Activated effector memory CD4-positive, alpha-beta T cell treated with Interleukin-2 at 50 U/mL for 16 hours (primary cell): ENCODE data around the gene SMLR1.

ENCODE experiments used
- DNase-seq: peaks from one replicate; pipeline ENCODE4 v3.0.0-alpha.2; 2020

The SMLR1 gene

GRCh38 chr6:130825772-130826441 is 1.3 kb upstream of the SMLR1 start:
- no peak for DNase-seq

- DNase-seq: no peak
These were observed 562 bp upstream of the SMLR1 start for GRCh38 chr6:130826442-130827246.

GRCh38 chr6:130829333-130829910 is 2.2 kb downstream of the SMLR1 start:
- no peak for DNase-seq

DNA sequence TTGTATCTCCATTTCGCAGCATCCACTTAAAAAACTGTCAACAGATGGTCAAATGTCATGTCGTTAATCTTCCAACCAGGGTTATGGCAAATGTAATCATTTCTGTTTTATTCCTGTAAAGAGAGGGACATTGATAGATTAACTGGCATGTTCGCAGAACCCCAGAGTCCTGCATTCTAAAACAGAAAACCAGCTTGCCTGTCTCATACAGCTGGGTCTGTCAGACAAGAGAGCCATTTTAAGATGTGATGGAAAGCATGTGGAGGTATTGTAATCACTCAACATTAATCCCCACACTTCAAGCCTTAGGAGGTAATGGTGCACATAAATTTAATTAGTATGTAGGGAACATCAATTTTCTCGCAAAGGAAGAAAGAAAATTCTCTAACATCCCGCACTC is 4.4 kb downstream of the SMLR1 start:
- no peak for DNase-seq

DNA sequence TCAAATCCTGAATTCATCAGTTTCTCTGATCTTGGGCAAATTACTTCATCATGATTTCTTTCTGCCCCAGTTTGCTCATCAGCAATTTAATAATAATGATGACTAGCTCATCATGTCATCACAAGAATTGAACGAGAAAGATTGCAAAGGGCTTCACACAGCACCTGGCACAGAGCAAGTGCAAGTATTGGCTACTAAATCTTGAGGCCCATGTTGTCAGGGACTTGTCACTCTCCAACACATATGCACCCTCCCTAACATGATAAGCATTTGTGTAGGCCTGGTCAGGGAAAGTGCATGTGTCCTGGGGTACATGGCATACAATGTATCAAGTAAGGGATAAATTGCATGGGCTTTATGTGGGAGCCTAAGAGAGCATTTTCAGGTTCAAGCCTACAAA is 6.4 kb downstream of the SMLR1 start:
- no peak for DNase-seq

- DNase-seq: no peak
These were observed 7.5 kb downstream of the SMLR1 start for GRCh38 chr6:130834482-130835251.

DNA sequence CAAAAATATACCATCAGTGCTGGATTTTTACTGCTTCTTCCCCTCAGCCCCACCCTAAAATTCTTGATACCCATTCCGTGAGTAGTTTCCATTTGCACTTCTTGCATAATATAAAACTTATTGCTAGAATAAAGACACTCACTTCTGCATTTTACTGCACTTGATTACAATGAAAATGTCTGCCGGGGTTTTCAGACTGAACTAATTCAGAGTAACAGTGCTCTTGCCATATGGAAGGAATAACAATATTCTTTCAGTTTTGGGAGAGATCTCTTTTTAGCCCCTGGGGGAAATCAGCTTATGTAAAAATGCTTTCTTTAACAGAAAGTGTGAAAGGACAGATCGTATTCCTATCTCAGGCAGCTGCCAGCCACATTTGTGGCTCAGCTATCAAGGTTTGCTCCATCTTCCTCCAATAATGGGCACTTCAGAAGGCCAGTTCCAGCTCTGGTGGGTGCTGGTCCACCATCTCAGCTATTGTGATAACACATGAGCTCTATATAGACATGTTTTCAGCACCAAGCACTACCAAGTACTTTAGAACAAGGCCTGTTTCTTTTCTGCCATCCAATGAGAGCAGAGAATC is 8.9 kb downstream of the SMLR1 start:
- no peak for DNase-seq

GRCh38 chr6:130837067-130837466 is 9.9 kb downstream of the SMLR1 start:
- DNase-seq: no peak

GRCh38 chr6:130838250-130838860 is 11.1 kb downstream of the SMLR1 start:
- no peak for DNase-seq

DNA sequence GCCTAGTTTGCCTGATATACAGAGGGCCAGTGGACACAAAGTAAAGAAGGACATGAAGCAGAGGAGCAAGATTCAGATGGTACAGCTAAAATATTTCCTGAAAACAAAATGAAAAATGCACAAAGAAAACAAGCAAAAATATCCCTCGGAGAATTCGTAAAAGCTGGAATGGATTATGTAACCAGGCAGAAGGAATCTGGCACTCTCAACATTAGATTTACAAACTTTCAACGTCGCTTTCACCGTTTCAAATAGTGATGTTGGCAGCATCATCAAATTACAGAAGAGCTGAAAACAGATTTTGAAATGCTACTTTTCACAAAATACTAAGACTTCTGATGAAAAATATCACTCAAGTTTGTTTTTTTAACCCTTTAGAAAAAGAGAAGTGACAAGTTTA is 11.7 kb downstream of the SMLR1 start:
- DNase-seq: no peak

DNA sequence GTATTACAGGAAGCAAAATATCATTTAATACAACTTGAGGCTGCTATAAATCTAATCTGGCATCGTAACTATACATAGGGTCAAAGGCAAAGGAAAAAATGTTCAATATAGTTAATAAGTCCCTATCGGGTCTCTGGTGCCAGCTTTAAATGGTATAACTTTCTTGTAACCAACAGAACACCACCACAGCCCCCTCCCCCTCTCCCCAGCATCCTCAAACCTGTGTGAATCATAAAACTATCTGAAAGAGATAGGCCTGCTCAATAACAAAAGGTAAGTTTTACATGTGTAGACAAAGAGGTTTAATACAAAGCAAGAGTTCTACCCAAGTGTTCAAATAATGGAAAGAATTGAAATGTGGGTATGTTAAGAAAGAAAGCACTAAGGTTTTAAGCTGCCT is 12.2 kb downstream of the SMLR1 start:
- no peak for DNase-seq

DNA sequence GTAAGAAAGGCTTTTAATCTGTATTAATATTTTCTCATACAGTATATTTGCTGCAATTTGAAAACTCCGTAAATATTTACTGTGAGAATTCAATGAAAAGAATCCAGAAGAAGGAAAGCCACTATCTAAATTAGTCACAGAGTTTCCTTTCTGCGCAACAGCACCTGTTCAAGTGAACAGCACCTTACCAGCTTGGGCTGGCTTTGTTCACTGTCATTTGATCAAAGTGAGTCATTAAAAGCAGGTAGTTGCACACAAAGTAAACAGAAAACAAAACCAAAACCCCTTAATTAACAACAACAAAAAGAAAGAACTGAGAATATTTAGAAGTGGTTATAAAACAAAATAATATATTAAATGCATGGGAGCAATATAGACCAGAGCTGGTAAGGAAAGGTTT is 12.8 kb downstream of the SMLR1 start:
- DNase-seq: no peak

GRCh38 chr6:130841128-130841728 is 14.0 kb downstream of the SMLR1 start:
- DNase-seq: no peak

DNA sequence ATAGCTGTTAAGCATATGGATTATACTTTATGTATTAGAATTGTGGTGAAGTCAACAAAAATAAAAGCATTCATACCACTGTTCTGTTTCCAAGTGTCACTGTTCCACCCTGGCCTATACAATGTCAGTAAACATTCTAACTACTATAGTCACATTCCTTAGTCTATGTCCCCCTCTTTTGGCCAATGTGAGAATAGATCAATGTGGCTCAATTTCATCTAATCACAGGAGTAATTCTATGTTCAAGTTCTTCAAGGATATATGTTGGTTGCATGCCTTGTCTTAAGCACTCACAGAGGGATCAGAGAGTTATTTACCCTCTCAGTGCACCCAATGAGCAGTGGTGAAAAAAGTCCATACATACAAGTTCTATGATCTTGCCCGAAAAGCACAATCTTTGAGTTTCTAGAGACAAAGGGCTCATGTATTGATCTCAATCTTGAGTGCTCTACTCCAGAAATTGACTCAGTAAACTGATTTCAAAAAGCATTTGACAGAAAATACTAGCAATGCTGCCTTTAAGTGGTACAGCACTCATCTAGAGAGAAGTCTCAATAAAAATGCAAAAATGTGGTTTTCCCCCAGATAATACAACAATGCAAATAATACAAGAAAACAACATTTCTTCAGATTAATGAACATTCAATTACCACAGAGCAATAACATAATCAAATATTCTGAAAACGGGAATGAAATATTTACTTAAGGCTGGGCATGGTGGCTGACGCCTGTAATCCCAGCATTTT is 16.5 kb downstream of the SMLR1 start:
- DNase-seq: no peak

DNA sequence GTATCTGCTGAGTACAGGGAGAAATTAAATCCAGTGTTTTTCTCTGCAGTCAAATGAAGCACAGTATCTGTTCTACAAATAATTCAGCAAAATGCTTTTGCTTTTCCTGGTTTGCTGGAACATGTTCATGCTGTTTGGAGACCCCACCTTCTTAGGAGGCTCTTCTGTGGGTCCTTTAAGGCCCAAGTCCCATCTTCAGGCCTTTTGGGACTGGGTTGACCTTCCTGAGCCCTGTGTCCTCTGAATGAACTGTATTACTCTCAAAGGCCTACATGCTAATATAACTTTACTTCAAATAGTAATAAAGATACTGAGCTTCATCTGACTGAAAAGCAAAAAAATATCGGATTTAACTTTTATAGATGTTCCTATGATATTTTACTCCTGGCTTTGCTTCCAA is 19.3 kb downstream of the SMLR1 start:
- no peak for DNase-seq

- no peak for DNase-seq
These were observed 20.1 kb downstream of the SMLR1 start for GRCh38 chr6:130847001-130847910.

- DNase-seq: peak; percentile 8
These were observed 21.7 kb downstream of the SMLR1 start for GRCh38 chr6:130848945-130849344.

DNA sequence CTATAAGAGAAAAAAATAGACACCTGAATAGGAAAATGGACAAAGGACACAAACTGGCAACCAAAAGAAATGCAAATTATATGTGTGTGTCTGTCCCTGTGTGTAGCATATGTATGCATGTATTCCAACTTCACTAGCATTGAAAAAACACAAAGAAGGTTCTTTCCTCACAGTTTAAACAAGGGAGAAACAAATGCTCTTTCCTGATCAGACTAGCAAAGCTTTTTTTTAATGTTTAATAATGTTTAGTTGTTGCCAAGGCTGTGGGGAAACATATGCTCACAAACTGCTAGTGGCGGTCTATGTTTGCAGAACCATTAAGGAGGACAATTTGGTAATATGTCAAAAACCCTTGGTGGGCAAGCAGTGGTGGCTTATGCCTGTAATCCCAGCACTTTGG is 22.4 kb downstream of the SMLR1 start:
- DNase-seq: no peak

- DNase-seq: no peak
These were observed 23.8 kb downstream of the SMLR1 start for GRCh38 chr6:130851026-130851425.

GRCh38 chr6:130852844-130853554 is 25.8 kb downstream of the SMLR1 start:
- no peak for DNase-seq
